Activated CD8-positive, alpha-beta T cell treated with anti-CD3 and anti-CD28 coated beads, Interleukin-2, amount 10 ng/mL, durations not matched to agents 7 days and 5 days (primary cell): ENCODE measurements around the gene MC2R. TPM values are rescaled to one million over a fixed set of nuclear protein-coding genes. Genes with fewer than 3 reads are reported as not detected.

Experiments
- ATAC-seq: fragments of 150-1000 bp; cut with Tn5 transposase; one replicate; pipeline ENCODE4 v1.10.0; 2021; ENCODE audit warnings: moderate library complexity
- CTCF ChIA-PET: fragments of 350-600 bp; sonication (Branson Sonifier 250); formaldehyde crosslinking; loops from one replicate; lab custom pipeline; 2021; ENCODE audit warnings: antibody characterized with exemption; lab: Charles Lee
- POLR2A ChIA-PET: fragments of 350-600 bp; sonication (Branson Sonifier 250); formaldehyde crosslinking; loops from one replicate; lab custom pipeline; 2021; ENCODE audit warnings: antibody characterized with exemption; lab: Charles Lee
- DNase-seq: peaks from one replicate; pipeline ENCODE4 v3.0.0-alpha.2; 2020
- H3K27ac Mint-ChIP-seq: one replicate; pipeline ENCODE4 v1.8.0; 2021; ENCODE audit warnings: mild to moderate bottlenecking, mixed read lengths
- H3K27me3 Mint-ChIP-seq: one replicate; pipeline ENCODE4 v1.8.0; 2021; ENCODE audit warnings: low read depth, mixed read lengths
- H3K36me3 Mint-ChIP-seq: one replicate; pipeline ENCODE4 v1.8.0; 2021; ENCODE audit warnings: low read depth, mixed read lengths
- H3K4me1 Mint-ChIP-seq: one replicate; pipeline ENCODE4 v1.8.0; 2021; ENCODE audit warnings: low read depth, mixed read lengths
- H3K4me3 Mint-ChIP-seq: one replicate; pipeline ENCODE4 v1.8.0; 2021; ENCODE audit warnings: mild to moderate bottlenecking, mixed read lengths
- H3K9me3 Mint-ChIP-seq: one replicate; pipeline ENCODE4 v1.8.0; 2022; ENCODE audit warnings: mixed read lengths; ENCODE audit not compliant: insufficient read depth
- total RNA-seq, 2 experiments: library from RNA; stranded (reverse); gene quantifications; one replicate each; pipeline ENCODE4 v1.2.3, GENCODE V29; 2021

The MC2R gene
- total RNA-seq, 2 experiments from 2014 or later: not detected

DNA sequence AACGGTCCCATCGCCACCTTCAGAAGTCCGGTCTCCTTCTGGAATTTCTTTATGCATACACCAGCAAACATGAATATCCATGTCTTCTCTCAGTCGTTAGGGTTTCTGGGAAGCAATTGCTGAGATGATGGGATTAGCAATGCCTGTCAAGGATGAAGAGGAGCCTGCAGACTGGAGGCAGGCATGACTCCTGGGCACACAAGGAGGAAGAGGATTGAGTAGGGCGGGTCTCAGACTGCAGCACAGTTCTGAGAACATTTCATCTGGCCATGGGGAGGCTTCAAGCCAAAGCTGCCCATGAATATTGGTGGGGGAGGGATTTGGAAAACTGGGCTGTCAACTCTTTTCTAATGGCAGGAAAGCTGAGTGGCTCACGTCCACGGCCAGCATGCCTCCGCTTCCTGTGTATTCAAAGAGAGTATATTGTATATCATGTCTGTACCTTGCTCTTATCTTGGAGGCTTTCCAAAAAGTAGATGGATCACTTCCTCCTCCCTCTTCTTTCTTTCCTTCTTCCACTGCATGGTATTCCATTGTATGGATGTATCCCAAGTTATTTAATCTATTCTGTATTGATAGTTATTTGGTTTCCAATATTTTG lies 24.5 kb downstream of the MC2R start:
- ATAC-seq (no peak), DNase-seq (no peak)
- no peaks in the 10 kb centered on the region for H3K9me3 Mint-ChIP-seq
- no peak overlapping the region for H3K4me3 Mint-ChIP-seq
- no peaks in the 10 kb centered on the region for H3K36me3 Mint-ChIP-seq
- no peak overlapping the region for H3K27ac Mint-ChIP-seq
- ChIA-PET CTCF (no interaction called here), POLR2A (no interaction called here)
- no peaks in the 10 kb centered on the region for H3K4me1 Mint-ChIP-seq
- peaks cover 7% of the 10 kb centered on the region for H3K27me3 Mint-ChIP-seq

DNA sequence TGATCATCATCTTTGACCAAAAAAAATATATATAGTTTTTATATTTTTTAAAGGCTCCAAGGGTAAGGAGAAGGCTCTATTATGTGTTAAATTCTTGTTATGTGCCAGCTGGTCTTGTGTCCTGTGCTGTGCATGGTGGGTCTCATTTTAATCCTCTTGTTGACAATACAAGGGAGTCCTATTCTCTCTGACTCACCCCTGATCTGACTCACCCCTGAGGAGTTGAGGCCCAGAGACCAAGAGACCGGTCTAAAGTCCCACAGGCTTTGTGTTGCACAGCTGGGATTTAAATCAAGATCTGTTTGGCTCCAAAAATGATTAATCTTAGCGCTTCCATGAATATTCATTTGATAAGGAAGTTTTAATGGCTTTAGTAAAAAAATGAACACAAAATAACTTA lies 25.7 kb downstream of the MC2R start:
- Mint-ChIP-seq H3K27ac (no peak overlapping the region), H3K27me3 (peaks cover 6% of the 10 kb centered on the region), H3K4me3 (no peak overlapping the region), H3K9me3 (no peaks in the 10 kb centered on the region), H3K4me1 (no peaks in the 10 kb centered on the region), H3K36me3 (no peaks in the 10 kb centered on the region)
- POLR2A ChIA-PET: no interaction called here
- CTCF ChIA-PET: no interaction called here
- ATAC-seq (no peak), DNase-seq (no peak)

GRCh38 chr18:13888191-13888716 lies 27.1 kb downstream of the MC2R start:
- no peak overlapping the region for H3K4me3 Mint-ChIP-seq
- H3K9me3 Mint-ChIP-seq: no peaks in the 10 kb centered on the region
- ChIA-PET POLR2A (no interaction called here), CTCF (no interaction called here)
- DNase-seq: no peak
- no peak overlapping the region for H3K27ac Mint-ChIP-seq
- peaks cover 5% of the 10 kb centered on the region for H3K27me3 Mint-ChIP-seq
- no peaks in the 10 kb centered on the region for H3K36me3 Mint-ChIP-seq
- no peaks in the 10 kb centered on the region for H3K4me1 Mint-ChIP-seq
- ATAC-seq: no peak

- Mint-ChIP-seq H3K4me3 (no peak overlapping the region), H3K36me3 (no peaks in the 10 kb centered on the region), H3K9me3 (no peaks in the 10 kb centered on the region), H3K27ac (no peak overlapping the region), H3K27me3 (peaks cover 5% of the 10 kb centered on the region), H3K4me1 (no peaks in the 10 kb centered on the region)
- CTCF ChIA-PET: no interaction called here
- ATAC-seq (no peak), DNase-seq (no peak)
- POLR2A ChIA-PET: no interaction called here
Observed at GRCh38 chr18:13885009-13885408, 30.3 kb downstream of the MC2R start.

DNA sequence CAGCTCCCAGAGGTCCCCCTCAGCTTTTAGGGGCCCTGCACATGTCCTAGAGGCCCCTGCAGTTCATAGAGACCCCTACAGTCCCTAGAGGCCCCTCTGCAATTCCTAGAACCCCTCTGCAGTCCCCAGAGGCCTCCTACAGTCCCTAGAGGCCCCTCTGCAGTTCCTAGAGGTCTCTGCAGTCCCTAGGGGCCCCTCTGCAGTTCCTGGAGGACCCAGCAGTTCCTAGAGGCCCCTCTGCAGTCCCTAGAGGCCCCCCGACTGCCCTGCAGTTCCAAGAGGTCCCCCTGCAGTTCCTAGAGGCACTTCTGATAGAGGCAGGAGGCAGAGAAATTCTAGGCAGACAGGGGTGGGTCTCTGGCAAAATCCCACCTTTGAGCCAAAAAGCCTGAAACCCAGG lies 35.4 kb downstream of the MC2R start:
- CTCF ChIA-PET: no interaction called here
- H3K4me3 Mint-ChIP-seq: no peak overlapping the region
- POLR2A ChIA-PET: no interaction called here
- DNase-seq (no peak), ATAC-seq (no peak)
- no peaks in the 10 kb centered on the region for H3K4me1 Mint-ChIP-seq
- no peak overlapping the region for H3K27ac Mint-ChIP-seq
- H3K27me3 Mint-ChIP-seq: no peaks in the 10 kb centered on the region
- H3K36me3 Mint-ChIP-seq: no peaks in the 10 kb centered on the region
- no peaks in the 10 kb centered on the region for H3K9me3 Mint-ChIP-seq

DNA sequence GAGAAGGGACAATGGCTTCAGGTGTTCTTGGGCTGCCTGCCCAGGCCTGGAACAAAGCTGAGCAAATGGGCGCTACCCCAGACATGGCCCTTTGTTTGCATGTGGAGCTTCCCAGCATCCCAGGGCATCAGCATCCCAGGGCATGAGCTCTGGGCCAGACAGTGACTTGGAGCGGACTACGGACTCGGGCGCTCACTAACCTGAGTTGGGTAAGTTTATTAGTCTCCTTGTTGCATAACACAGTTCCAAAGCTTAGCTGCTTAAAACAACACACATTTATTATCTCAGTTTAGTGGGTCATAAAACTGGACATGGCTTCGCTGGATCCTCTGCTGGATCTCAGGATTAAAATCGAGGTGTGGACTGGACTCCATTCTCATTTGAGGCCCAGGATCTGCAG lies 35.8 kb downstream of the MC2R start:
- no peak for DNase-seq
- ChIA-PET CTCF (no interaction called here), POLR2A (no interaction called here)
- Mint-ChIP-seq H3K4me1 (no peaks in the 10 kb centered on the region), H3K36me3 (no peaks in the 10 kb centered on the region), H3K27me3 (no peaks in the 10 kb centered on the region), H3K9me3 (no peaks in the 10 kb centered on the region), H3K4me3 (no peak overlapping the region), H3K27ac (no peak overlapping the region)
- ATAC-seq: no peak

DNA sequence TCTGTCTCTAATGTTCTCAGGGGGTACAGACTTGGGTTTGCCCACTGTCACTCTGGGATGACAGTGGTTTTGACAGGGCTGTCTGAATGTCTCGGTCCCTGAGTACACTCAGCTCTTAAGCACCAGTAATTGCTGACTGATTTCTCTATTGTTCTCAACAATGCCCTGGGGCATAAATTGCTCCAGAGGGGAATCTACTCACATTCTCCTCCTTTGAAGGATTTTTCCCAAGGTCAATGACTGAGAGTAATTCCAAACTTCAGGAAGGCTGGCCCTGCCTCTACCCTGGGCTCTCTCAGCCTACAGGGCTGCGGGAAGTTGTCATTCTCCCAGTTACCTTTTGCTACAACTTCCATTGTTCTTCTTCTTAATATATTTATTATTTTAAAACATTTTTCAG lies 36.5 kb downstream of the MC2R start:
- Mint-ChIP-seq H3K9me3 (no peaks in the 10 kb centered on the region), H3K27me3 (no peaks in the 10 kb centered on the region), H3K36me3 (no peaks in the 10 kb centered on the region), H3K27ac (no peak overlapping the region), H3K4me3 (no peak overlapping the region), H3K4me1 (no peaks in the 10 kb centered on the region)
- ChIA-PET CTCF (no interaction called here), POLR2A (no interaction called here)
- DNase-seq (no peak), ATAC-seq (no peak)

DNA sequence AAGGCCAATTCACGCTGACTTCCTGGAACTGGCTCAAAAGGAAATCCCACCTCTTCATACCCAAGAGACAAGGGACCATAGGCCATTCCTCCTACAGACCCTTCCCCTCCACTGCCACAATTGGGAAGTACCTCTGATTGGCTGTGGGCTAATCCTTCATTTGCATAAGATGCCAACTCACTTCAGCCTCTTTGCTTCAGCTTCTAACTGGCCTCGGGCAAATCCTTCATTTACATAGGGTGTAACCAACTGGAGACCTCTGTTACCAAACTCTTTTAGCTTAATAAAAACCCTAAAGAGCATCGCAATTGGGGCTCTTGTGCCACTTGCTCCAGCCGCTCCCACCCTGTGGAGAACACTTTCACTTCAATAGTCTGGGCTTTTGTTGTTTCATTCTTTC lies 38.2 kb downstream of the MC2R start:
- Mint-ChIP-seq H3K36me3 (no peaks in the 10 kb centered on the region), H3K27me3 (peaks cover 3% of the 10 kb centered on the region), H3K4me1 (no peaks in the 10 kb centered on the region), H3K9me3 (no peaks in the 10 kb centered on the region), H3K27ac (no peak overlapping the region), H3K4me3 (no peak overlapping the region)
- DNase-seq (no peak), ATAC-seq (no peak)
- CTCF ChIA-PET: no interaction called here
- POLR2A ChIA-PET: no interaction called here

DNA sequence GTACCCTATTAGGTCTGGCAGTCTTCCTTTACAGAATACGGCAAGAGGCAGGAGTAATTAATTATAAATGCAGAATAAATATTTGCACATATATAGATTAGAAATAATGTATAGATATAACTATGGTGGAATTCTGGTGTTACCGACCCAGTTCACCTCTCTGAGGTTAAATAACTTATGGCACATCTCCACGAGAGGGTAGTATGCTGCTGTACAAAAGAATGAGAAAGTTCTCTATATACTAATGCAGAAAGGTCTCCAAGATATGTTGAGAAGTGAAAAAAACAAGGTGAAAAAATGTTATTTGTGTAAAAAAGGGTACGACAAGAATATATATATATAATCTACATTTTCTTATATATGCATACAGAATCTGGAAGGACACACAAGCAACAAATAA lies 40.8 kb downstream of the MC2R start:
- ATAC-seq: no peak
- DNase-seq: no peak
- H3K36me3 Mint-ChIP-seq: no peaks in the 10 kb centered on the region
- H3K4me1 Mint-ChIP-seq: no peaks in the 10 kb centered on the region
- no peaks in the 10 kb centered on the region for H3K9me3 Mint-ChIP-seq
- peaks cover 14% of the 10 kb centered on the region for H3K27me3 Mint-ChIP-seq
- POLR2A ChIA-PET: no interaction called here
- CTCF ChIA-PET: no interaction called here
- H3K27ac Mint-ChIP-seq: no peak overlapping the region
- H3K4me3 Mint-ChIP-seq: no peak overlapping the region

GRCh38 chr18:13872932-13873331 lies 42.4 kb downstream of the MC2R start:
- no peak overlapping the region for H3K27ac Mint-ChIP-seq
- POLR2A ChIA-PET: no interaction called here
- ATAC-seq (no peak), DNase-seq (no peak)
- H3K27me3 Mint-ChIP-seq: peaks cover 25% of the 10 kb centered on the region
- H3K4me1 Mint-ChIP-seq: no peaks in the 10 kb centered on the region
- no peak overlapping the region for H3K4me3 Mint-ChIP-seq
- CTCF ChIA-PET: no interaction called here
- H3K9me3 Mint-ChIP-seq: no peaks in the 10 kb centered on the region
- H3K36me3 Mint-ChIP-seq: no peaks in the 10 kb centered on the region

- H3K4me1 Mint-ChIP-seq: no peaks in the 10 kb centered on the region
- DNase-seq (no peak), ATAC-seq (no peak)
- H3K9me3 Mint-ChIP-seq: no peaks in the 10 kb centered on the region
- H3K27me3 Mint-ChIP-seq: peaks cover 28% of the 10 kb centered on the region
- H3K36me3 Mint-ChIP-seq: no peaks in the 10 kb centered on the region
- ChIA-PET CTCF (no interaction called here), POLR2A (no interaction called here)
- no peak overlapping the region for H3K4me3 Mint-ChIP-seq
- no peak overlapping the region for H3K27ac Mint-ChIP-seq
Observed at GRCh38 chr18:13872373-13872772, 43.0 kb downstream of the MC2R start.

DNA sequence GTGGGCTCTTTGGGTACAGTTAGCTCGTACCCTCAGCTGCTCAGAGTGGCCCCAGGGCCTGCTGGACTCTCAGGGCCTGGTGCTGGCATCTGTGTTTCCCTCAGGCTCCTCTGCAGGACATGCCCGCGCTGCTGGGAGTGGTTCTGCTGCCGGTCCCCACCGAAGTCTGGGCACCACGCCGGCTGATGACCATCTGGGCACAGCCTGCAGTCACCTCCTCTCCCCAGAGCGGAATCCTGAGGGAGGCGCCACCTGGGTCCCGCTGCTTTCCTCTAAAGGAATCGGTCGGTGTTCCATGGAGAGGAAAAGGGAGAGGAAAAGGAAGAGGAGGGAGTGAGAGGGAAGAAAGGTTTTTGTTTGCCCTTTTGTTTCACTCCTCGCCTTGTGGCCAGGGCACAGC lies 43.6 kb downstream of the MC2R start:
- DNase-seq (no peak), ATAC-seq (no peak)
- H3K4me3 Mint-ChIP-seq: no peak overlapping the region
- no peaks in the 10 kb centered on the region for H3K36me3 Mint-ChIP-seq
- CTCF ChIA-PET: no interaction called here
- POLR2A ChIA-PET: no interaction called here
- H3K27ac Mint-ChIP-seq: no peak overlapping the region
- H3K4me1 Mint-ChIP-seq: no peaks in the 10 kb centered on the region
- no peaks in the 10 kb centered on the region for H3K9me3 Mint-ChIP-seq
- peaks cover 31% of the 10 kb centered on the region for H3K27me3 Mint-ChIP-seq
